Cardiac muscle cell (in vitro differentiated cells and primary cell): Measurements from ENCODE around the gene MUSK. TPM values are rescaled to one million over a fixed set of nuclear protein-coding genes. Genes with fewer than 3 reads are reported as not detected.
"Not testable (repeated sequence)": the region's sequence is repeated elsewhere in the genome, so short reads cannot be mapped to it uniquely, and the experiment has no call there.

ENCODE experiments used
- DNase-seq, 2 donors: peaks; one replicate each; pipeline versions ENCODE4 v3.0.0 to v3.0.0-alpha.2; 2010 to 2017; ENCODE audit warnings: low read depth in 1 of 2, low spot score in 1 of 2
- H3K27ac ChIP-seq: fragments of 200-600 bp; sonication (generic); 2 replicates; pipeline ENCODE4 v1.5.1; 2016
- H3K27me3 ChIP-seq: fragments of 200-600 bp; sonication (generic); 2 replicates; pipeline ENCODE4 v1.6.0; 2016; ENCODE audit warnings: control low read depth
- H3K36me3 ChIP-seq: fragments of 200-600 bp; sonication (generic); 2 replicates; pipeline ENCODE4 v1.5.1; 2016; ENCODE audit warnings: control low read depth
- H3K4me1 ChIP-seq: fragments of 200-600 bp; sonication (generic); 2 replicates; pipeline ENCODE4 v1.8.1; 2017; ENCODE audit warnings: low read depth, mild to moderate bottlenecking, mixed run types
- H3K4me3 ChIP-seq: fragments of 200-600 bp; sonication (generic); 2 replicates; pipeline ENCODE4 v1.5.1; 2016; ENCODE audit warnings: mild to moderate bottlenecking
- H3K9me3 ChIP-seq: fragments of 200-600 bp; sonication (generic); 2 replicates; pipeline ENCODE4 v1.5.1; 2017; ENCODE audit warnings: low read depth, mild to moderate bottlenecking, control low read depth
- CTCF ChIP-seq: IDR thresholded peaks from 2 replicates; pipeline ENCODE4 v1.5.1; 2012; ENCODE audit warnings: low read depth, mild to moderate bottlenecking, low read length
- polyA plus RNA-seq: library from polyadenylated mRNA; unstranded; fragments of >200 nt; fragmentation: Nextera tagmentation; extraction: Ambion mirVana; gene quantifications from 2 replicates; pipeline ENCODE4 v1.2.1, GENCODE V29; 2016
- total RNA-seq: library from RNA; depleted of rRNA; stranded (reverse); fragments of >200 nt; gene quantifications from 2 replicates; pipeline ENCODE4 v1.2.3, GENCODE V29; 2016

Gene MUSK
- total and polyA plus RNA-seq, 2 experiments from 2014 or later: not detected

GRCh38 chr9:110691002-110691549 is 22.5 kb downstream of the MUSK start:
- DNase-seq: peak in 1 of 2 donors; percentile 7
- Histone ChIP-seq H3K4me3 (no peak overlapping the region), H3K36me3 (no peaks in the 10 kb centered on the region), H3K27ac (no peak overlapping the region), H3K4me1 (no peaks in the 10 kb centered on the region), H3K9me3 (no peaks in the 10 kb centered on the region), H3K27me3 (peaks cover 2% of the 10 kb centered on the region)
- no peak for TF ChIP-seq CTCF

GRCh38 chr9:110695846-110696245 is 27.3 kb downstream of the MUSK start:
- not testable (repeated sequence) for H3K4me1 ChIP-seq, H3K9me3 ChIP-seq, H3K4me3 ChIP-seq, H3K36me3 ChIP-seq, H3K27ac ChIP-seq, H3K27me3 ChIP-seq
- DNase-seq: peak in 1 of 2 donors; percentile 37

- Histone ChIP-seq H3K4me1 (no peaks in the 10 kb centered on the region), H3K9me3 (no peaks in the 10 kb centered on the region), H3K4me3 (no peak overlapping the region), H3K27me3 (no peaks in the 10 kb centered on the region), H3K27ac (no peak overlapping the region), H3K36me3 (no peaks in the 10 kb centered on the region)
- no peak for TF ChIP-seq CTCF
- DNase-seq: peak in 1 of 2 donors; percentile 25
These were observed 32.4 kb downstream of the MUSK start for GRCh38 chr9:110700953-110701352.

GRCh38 chr9:110703669-110704068 is 35.1 kb downstream of the MUSK start:
- Histone ChIP-seq H3K27ac (no peak overlapping the region), H3K4me3 (no peak overlapping the region), H3K36me3 (no peaks in the 10 kb centered on the region), H3K4me1 (peaks cover 4% of the 10 kb centered on the region), H3K27me3 (no peaks in the 10 kb centered on the region), H3K9me3 (no peaks in the 10 kb centered on the region)
- DNase-seq: no peak
- no peak for TF ChIP-seq CTCF

GRCh38 chr9:110707419-110707818 is 38.8 kb downstream of the MUSK start:
- Histone ChIP-seq H3K36me3 (no peaks in the 10 kb centered on the region), H3K9me3 (no peaks in the 10 kb centered on the region), H3K27me3 (no peaks in the 10 kb centered on the region), H3K27ac (no peak overlapping the region), H3K4me3 (no peak overlapping the region), H3K4me1 (peaks cover 14% of the 10 kb centered on the region)
- no peak for TF ChIP-seq CTCF
- DNase-seq: no peak

- no peaks in the 10 kb centered on the region for H3K9me3 ChIP-seq
- DNase-seq: peak in 1 of 2 donors; percentile 23
- no peak for TF ChIP-seq CTCF
- no peak overlapping the region for H3K27ac ChIP-seq
- no peaks in the 10 kb centered on the region for H3K27me3 ChIP-seq
- no peaks in the 10 kb centered on the region for H3K36me3 ChIP-seq
- peaks cover 14% of the 10 kb centered on the region for H3K4me1 ChIP-seq
- H3K4me3 ChIP-seq: no peak overlapping the region
These were observed 41.8 kb downstream of the MUSK start for GRCh38 chr9:110710420-110710819.
